Upper lobe of right lung (tissue), 1 donor: ENCODE measurements around the gene RAMP3. TPM values are rescaled to one million over a fixed set of nuclear protein-coding genes. Genes with fewer than 3 reads are reported as not detected.

Source experiments
- ATAC-seq: fragments of 200-7000 bp; cut with Tn5 transposase; one replicate; pipeline ENCODE4 v1.9.1; 2020; ENCODE audit warnings: mild to moderate bottlenecking, moderate library complexity
- DNase-seq: peaks from one replicate; pipeline ENCODE4 v3.0.0-alpha.2; 2020
- H3K27ac ChIP-seq: fragments of 200-600 bp; one replicate; pipeline ENCODE4 v1.8.0; 2022
- H3K27me3 ChIP-seq: fragments of 200-600 bp; one replicate; pipeline ENCODE4 v1.8.0; 2022; ENCODE audit warnings: mild to moderate bottlenecking
- H3K36me3 ChIP-seq: fragments of 200-600 bp; one replicate; pipeline ENCODE4 v1.8.0; 2022
- H3K4me1 ChIP-seq: fragments of 200-600 bp; one replicate; pipeline ENCODE4 v1.8.0; 2022
- H3K4me3 ChIP-seq: fragments of 200-600 bp; one replicate; pipeline ENCODE4 v1.8.0; 2022; ENCODE audit warnings: mild to moderate bottlenecking
- H3K9me3 ChIP-seq: fragments of 200-600 bp; one replicate; pipeline ENCODE4 v1.8.0; 2022
- intact Hi-C: fragments of 100-400 bp; cut with DNase I; formaldehyde crosslinking; loops from one replicate; pipeline ENCODE4 v1.11.0; 2022
- total RNA-seq: library from RNA; stranded (reverse); fragmentation: NEBNext Ultra II Directional; extraction: Animal tissue kit (Norgen Biotek cat#: 25700); gene quantifications from one replicate; pipeline ENCODE4 v1.2.1, GENCODE V29; 2021
- TF ChIP-seq, protein P1 (sequence below): fragments of 200-600 bp; IDR thresholded peaks from one replicate; pipeline ENCODE4 v1.8.0; 2022; ENCODE audit warnings: antibody characterized with exemption
- donor health status: DM: no; HTN: yes; CAD: no; lungs with severe emphysema.

RAMP3 gene
- total RNA-seq, 1 donor from 2014 or later, result 255 TPM

GRCh38 chr7:45193828-45194227 lies 36.2 kb downstream of the RAMP3 start:
- Histone ChIP-seq H3K9me3 (no peaks in the 10 kb centered on the region), H3K27me3 (no peaks in the 10 kb centered on the region), H3K4me1 (no peaks in the 10 kb centered on the region), H3K27ac (no peak overlapping the region), H3K4me3 (no peak overlapping the region), H3K36me3 (no peaks in the 10 kb centered on the region)
- intact Hi-C loops, result no loop called here
- DNase-seq (peak; percentile 22), ATAC-seq (no peak)
- TF ChIP-seq, protein P1, sequence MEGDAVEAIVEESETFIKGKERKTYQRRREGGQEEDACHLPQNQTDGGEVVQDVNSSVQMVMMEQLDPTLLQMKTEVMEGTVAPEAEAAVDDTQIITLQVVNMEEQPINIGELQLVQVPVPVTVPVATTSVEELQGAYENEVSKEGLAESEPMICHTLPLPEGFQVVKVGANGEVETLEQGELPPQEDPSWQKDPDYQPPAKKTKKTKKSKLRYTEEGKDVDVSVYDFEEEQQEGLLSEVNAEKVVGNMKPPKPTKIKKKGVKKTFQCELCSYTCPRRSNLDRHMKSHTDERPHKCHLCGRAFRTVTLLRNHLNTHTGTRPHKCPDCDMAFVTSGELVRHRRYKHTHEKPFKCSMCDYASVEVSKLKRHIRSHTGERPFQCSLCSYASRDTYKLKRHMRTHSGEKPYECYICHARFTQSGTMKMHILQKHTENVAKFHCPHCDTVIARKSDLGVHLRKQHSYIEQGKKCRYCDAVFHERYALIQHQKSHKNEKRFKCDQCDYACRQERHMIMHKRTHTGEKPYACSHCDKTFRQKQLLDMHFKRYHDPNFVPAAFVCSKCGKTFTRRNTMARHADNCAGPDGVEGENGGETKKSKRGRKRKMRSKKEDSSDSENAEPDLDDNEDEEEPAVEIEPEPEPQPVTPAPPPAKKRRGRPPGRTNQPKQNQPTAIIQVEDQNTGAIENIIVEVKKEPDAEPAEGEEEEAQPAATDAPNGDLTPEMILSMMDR, result no peak

DNA sequence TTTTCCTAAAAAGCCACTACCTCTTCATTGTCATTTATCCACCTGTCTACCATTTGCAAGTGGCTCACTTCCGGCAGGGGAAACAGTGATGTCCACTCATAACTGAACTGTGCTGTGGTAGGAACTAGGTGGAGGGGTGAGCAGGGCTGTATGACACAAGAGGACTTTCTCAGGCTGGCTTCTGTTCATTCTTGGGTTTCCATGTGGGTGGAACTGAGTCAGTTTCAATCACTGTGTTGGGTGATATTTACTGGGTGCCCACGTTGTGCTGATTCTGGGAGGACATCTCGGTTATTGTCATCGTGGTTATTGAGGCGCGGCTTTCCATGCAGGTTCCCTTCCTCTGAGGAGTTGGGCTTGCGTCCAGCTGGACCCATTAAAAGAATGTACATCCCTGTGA lies 38.8 kb downstream of the RAMP3 start:
- intact Hi-C loops, result no loop called here
- no peaks in the 10 kb centered on the region for H3K27me3 ChIP-seq

GRCh38 chr7:45197461-45197860 lies 39.9 kb downstream of the RAMP3 start:
- ATAC-seq (no peak), DNase-seq (no peak)
- no peaks in the 10 kb centered on the region for H3K36me3 ChIP-seq
- TF ChIP-seq, protein P1, result no peak
- H3K9me3 ChIP-seq, result no peaks in the 10 kb centered on the region
- H3K27ac ChIP-seq, result no peak overlapping the region
- H3K4me1 ChIP-seq, result no peaks in the 10 kb centered on the region
- H3K4me3 ChIP-seq, result no peak overlapping the region
- intact Hi-C loops, result no loop called here
- H3K27me3 ChIP-seq, result no peaks in the 10 kb centered on the region

More for the DNA sequence above, 38.8 kb downstream of the RAMP3 start:
- Histone ChIP-seq H3K4me1 (no peaks in the 10 kb centered on the region), H3K36me3 (no peaks in the 10 kb centered on the region), H3K4me3 (no peak overlapping the region), H3K27ac (no peak overlapping the region), H3K9me3 (no peaks in the 10 kb centered on the region)
- DNase-seq, result peak; percentile 3
- TF ChIP-seq, protein P1, result no peak
- ATAC-seq, result no peak

GRCh38 chr7:45198986-45199385 lies 41.4 kb downstream of the RAMP3 start:
- Histone ChIP-seq H3K9me3 (no peaks in the 10 kb centered on the region), H3K36me3 (no peaks in the 10 kb centered on the region), H3K4me1 (peaks cover 6% of the 10 kb centered on the region), H3K4me3 (no peak overlapping the region), H3K27ac (no peak overlapping the region), H3K27me3 (no peaks in the 10 kb centered on the region)
- TF ChIP-seq, protein P1, result no peak
- DNase-seq (peak; percentile 43), ATAC-seq (no peak)
- intact Hi-C loops, result no loop called here

DNA sequence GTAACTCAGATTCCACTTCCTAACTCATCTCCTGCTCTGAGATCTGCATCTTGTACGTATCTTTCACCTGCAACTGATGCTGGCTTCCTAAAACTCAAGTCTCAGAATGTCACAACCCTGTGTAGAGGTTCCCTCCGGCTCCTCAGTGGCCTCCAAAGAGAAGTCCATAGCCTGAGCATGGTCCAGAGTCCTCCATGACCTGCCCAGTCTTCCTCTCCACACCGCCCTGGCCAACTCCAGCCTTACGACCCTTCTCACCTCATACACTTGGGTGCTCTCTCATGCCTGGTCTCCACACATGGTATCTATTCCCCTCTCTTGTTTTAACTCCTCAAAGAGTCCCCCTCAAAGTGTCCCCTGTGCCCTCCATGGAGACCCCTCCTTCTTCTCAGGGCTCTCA lies 41.9 kb downstream of the RAMP3 start:
- ATAC-seq (no peak), DNase-seq (peak; percentile 33)
- no peaks in the 10 kb centered on the region for H3K36me3 ChIP-seq
- no peak overlapping the region for H3K4me3 ChIP-seq
- H3K27ac ChIP-seq, result no peak overlapping the region
- H3K4me1 ChIP-seq, result peaks cover 11% of the 10 kb centered on the region
- no peaks in the 10 kb centered on the region for H3K27me3 ChIP-seq
- H3K9me3 ChIP-seq, result no peaks in the 10 kb centered on the region
- intact Hi-C loops, result no loop called here
- TF ChIP-seq, protein P1, result no peak

- ATAC-seq (no peak), DNase-seq (no peak)
- H3K27me3 ChIP-seq, result no peaks in the 10 kb centered on the region
- peaks cover 17% of the 10 kb centered on the region for H3K4me1 ChIP-seq
- TF ChIP-seq, protein P1, result no peak
- intact Hi-C loops, result no loop called here
- H3K27ac ChIP-seq, result no peak overlapping the region
- H3K36me3 ChIP-seq, result no peaks in the 10 kb centered on the region
- H3K9me3 ChIP-seq, result no peaks in the 10 kb centered on the region
- H3K4me3 ChIP-seq, result no peak overlapping the region
Observed at GRCh38 chr7:45202625-45203024, 45.0 kb downstream of the RAMP3 start.
